HCT116 (cell line): ENCODE results near the gene BICD2. TPM values are rescaled to one million over a fixed set of nuclear protein-coding genes. Genes with fewer than 3 reads are reported as not detected.

ENCODE experiments used
- ATAC-seq: fragments of 200-7000 bp; cut with Tn5 transposase; 2 replicates; pipeline ENCODE4 v1.9.1; 2020; ENCODE audit warnings: mild to moderate bottlenecking, moderate library complexity
- BruUV-seq: library from RNA; stranded (reverse); fragments of 400-500 nt; replicated peaks from 2 replicates; lab custom pipeline; 2021; lab: Mats Ljungman, UMichigan
- CTCF ChIA-PET: fragments of 300-600 bp; sonication (Branson Sonifier 250); formaldehyde crosslinking; loops from one replicate; lab custom pipeline; 2021; ENCODE audit warnings: antibody characterized with exemption; lab: Charles Lee
- POLR2A ChIA-PET: fragments of 300-600, 350-600 bp; sonication (Branson Sonifier 250); formaldehyde crosslinking; loops from one replicate; lab custom pipeline; 2021; ENCODE audit warnings: antibody characterized with exemption; lab: Charles Lee
- RAD21 ChIA-PET, 2 experiments: fragments of 300-600 bp; sonication (Branson Sonifier 250); formaldehyde crosslinking; loops; one replicate each; lab custom pipeline; 2023; ENCODE audit warnings: low total read pairs in 2 of 2; ENCODE audit not compliant: uncharacterized antibody in 2 of 2, unreplicated experiment in 2 of 2, low non-redundant PET in 1 of 2; lab: Charles Lee
- DNase-seq: peaks from one replicate; pipeline ENCODE4 v3.0.0-alpha.2; 2010; ENCODE audit warnings: low read depth, low spot score
- H2AFZ ChIP-seq: fragments of 200-600 bp; shearing (Covaris generic), sonication (generic); 2 replicates; pipeline ENCODE4 v1.6.1; 2017; ENCODE audit warnings: low read depth, mixed run types, mixed read lengths, antibody characterized with exemption, low read length; ENCODE audit not compliant: poor library complexity, severe bottlenecking
- H3K27ac ChIP-seq: 2 replicates; pipeline ENCODE4 v1.5.1; 2012; ENCODE audit warnings: low read depth, low read length
- H3K27me3 ChIP-seq: fragments of 200-600 bp; sonication (generic); 2 replicates; pipeline ENCODE4 v1.6.1; 2016; ENCODE audit warnings: mixed run types, low read length, mixed read lengths; ENCODE audit not compliant: insufficient read depth
- H3K36me3 ChIP-seq, 2 experiments: fragments of 200-500 bp in 1 of 2; fragments of 200-600 bp in 1 of 2; sonication (Bioruptor generic) in 1 of 2; sonication (generic) in 1 of 2; 2 replicates each; pipeline versions ENCODE4 v1.5.1 to v1.6.1; 2014 to 2016; ENCODE audit warnings: low read length in 2 of 2, inconsistent platforms in 1 of 2, mixed read lengths in 1 of 2, mixed run types in 1 of 2; ENCODE audit not compliant: insufficient read depth in 2 of 2, control insufficient read depth in 1 of 2
- H3K4me1 ChIP-seq, 2 experiments: fragments of 200-600 bp in 1 of 2; sonication (generic) in 1 of 2; 2 replicates each; pipeline versions ENCODE4 v1.5.1 to v1.6.1; 2012 to 2017; ENCODE audit warnings: low read length in 2 of 2, inconsistent platforms in 1 of 2, mild to moderate bottlenecking in 1 of 2, mixed read lengths in 1 of 2, mixed run types in 1 of 2, moderate library complexity in 1 of 2; ENCODE audit not compliant: insufficient read depth in 2 of 2, control insufficient read depth in 1 of 2
- H3K4me2 ChIP-seq: fragments of 200-600 bp; sonication (generic); 2 replicates; pipeline ENCODE4 v1.6.1; 2017; ENCODE audit warnings: mixed run types, low read length, mixed read lengths
- H3K4me3 ChIP-seq, 2 experiments: fragments of 200-600 bp in 1 of 2; sonication (generic) in 1 of 2; replicated peaks in 1 of 2; 2 replicates each; pipeline ENCODE4 v1.5.1; 2011 to 2016; ENCODE audit warnings: low read length in 2 of 2, control low read depth in 1 of 2, low read depth in 1 of 2, mild to moderate bottlenecking in 1 of 2, mixed read lengths in 1 of 2, mixed run types in 1 of 2
- H3K79me2 ChIP-seq: fragments of 200-600 bp; sonication (generic); 2 replicates; pipeline ENCODE4 v1.6.1; 2017; ENCODE audit warnings: mild to moderate bottlenecking, mixed run types, low read length, moderate library complexity, mixed read lengths; ENCODE audit not compliant: insufficient read depth
- H3K9ac ChIP-seq: fragments of 200-600 bp; sonication (generic); 2 replicates; pipeline ENCODE4 v1.6.1; 2016; ENCODE audit warnings: low read length, mixed read lengths
- H3K9me2 ChIP-seq: fragments of 200-600 bp; sonication (generic), shearing (Covaris generic); 2 replicates; pipeline ENCODE4 v1.6.1; 2017; ENCODE audit warnings: mixed run types, mild to moderate bottlenecking, moderate library complexity; ENCODE audit not compliant: insufficient read depth
- H3K9me3 ChIP-seq, 2 experiments: fragments of 200-500 bp in 1 of 2; fragments of 200-600 bp in 1 of 2; sonication (Bioruptor generic) in 1 of 2; sonication (generic) in 1 of 2; 2 replicates each; pipeline ENCODE4 v1.6.1; 2014 to 2017; ENCODE audit warnings: low read length in 2 of 2, mixed read lengths in 2 of 2, inconsistent platforms in 1 of 2, low read depth in 1 of 2, mild to moderate bottlenecking in 1 of 2, mixed run types in 1 of 2, moderate library complexity in 1 of 2; ENCODE audit not compliant: control insufficient read depth in 1 of 2, insufficient read depth in 1 of 2
- H4K20me1 ChIP-seq: fragments of 200-600 bp; sonication (generic), shearing (Covaris generic); 2 replicates; pipeline ENCODE4 v1.6.1; 2017; ENCODE audit warnings: mixed run types, mild to moderate bottlenecking, moderate library complexity; ENCODE audit not compliant: insufficient read depth
- CEBPB ChIP-seq: IDR thresholded peaks from 2 replicates; pipeline ENCODE4 v1.6.1; 2012; ENCODE audit warnings: low read depth
- CTCF ChIP-seq, 3 experiments: fragments of 200-600 bp in 1 of 3; sonication (generic) in 1 of 3; IDR thresholded peaks in 2 of 3; conservative IDR thresholded peaks in 1 of 3; 2 replicates each; pipeline ENCODE4 v1.5.1; 2012 to 2017; ENCODE audit warnings: low read depth in 2 of 3, low read length in 2 of 3, antibody characterized with exemption in 1 of 3, borderline replicate concordance in 1 of 3, control low read depth in 1 of 3, mild to moderate bottlenecking in 1 of 3, mixed read lengths in 1 of 3, mixed run types in 1 of 3, moderate library complexity in 1 of 3; ENCODE audit not compliant: insufficient read depth in 1 of 3
- EZH2 ChIP-seq: fragments of 200-600 bp; sonication (generic); IDR thresholded peaks from 2 replicates; pipeline ENCODE4 v1.6.1; 2017; ENCODE audit warnings: antibody characterized with exemption, mixed run types
- EZH2phosphoT487 ChIP-seq: fragments of 200-600 bp; IDR thresholded peaks from 2 replicates; pipeline ENCODE4 v1.6.1; 2018; ENCODE audit warnings: antibody characterized with exemption, borderline replicate concordance
- POLR2A ChIP-seq: IDR thresholded peaks from 2 replicates; pipeline ENCODE4 v1.7.0; 2011; ENCODE audit warnings: borderline replicate concordance; ENCODE audit not compliant: insufficient read depth, insufficient read length; ENCODE audit errors: extremely low read depth
- SIN3A ChIP-seq: IDR thresholded peaks from 2 replicates; pipeline ENCODE4 v1.6.1; 2012; ENCODE audit warnings: low read depth
- SRF ChIP-seq: IDR thresholded peaks from 2 replicates; pipeline ENCODE4 v1.6.1; 2012; ENCODE audit warnings: low read depth
- TCF7L2 ChIP-seq: IDR thresholded peaks from 2 replicates; pipeline ENCODE4 v1.7.0; 2011; ENCODE audit warnings: borderline replicate concordance, inconsistent platforms; ENCODE audit not compliant: insufficient read depth, insufficient read length; ENCODE audit errors: extremely low read depth
- ZNF274 ChIP-seq: fragments of 200-500 bp; sonication (Bioruptor generic); IDR thresholded peaks from 2 replicates; pipeline ENCODE4 v1.6.1; 2014; ENCODE audit warnings: mild to moderate bottlenecking, low read depth, low read length, inconsistent platforms
- intact Hi-C: fragments of 100-400 bp; cut with micrococcal nuclease; formaldehyde crosslinking; loops from 2 replicates; pipeline ENCODE4 v1.10.0; 2022
- total RNA-seq: library from RNA; stranded (reverse); gene quantifications from one replicate; pipeline ENCODE4 v1.2.1, GENCODE V29; 2021; ENCODE audit not compliant: unreplicated experiment
- TF ChIP-seq, protein P1 (sequence below): IDR thresholded peaks from 2 replicates; pipeline ENCODE4 v1.6.1; 2012; ENCODE audit warnings: low read depth

Gene BICD2
- total RNA-seq, 1 experiment from 2014 or later = 23.4 TPM

GRCh38 chr9:92767066-92768054, 2.7 kb upstream of the BICD2 start:
- no peak overlapping the region for H3K4me2 ChIP-seq
- ATAC-seq = no peak
- no peak overlapping the region for H3K27ac ChIP-seq
- H4K20me1 ChIP-seq = no peaks in the 10 kb centered on the region
- no peak overlapping the region for H3K4me3 ChIP-seq
- H3K4me1 ChIP-seq = peaks cover 4 to 27% of the 10 kb centered on the region in 2 experiments; a peak in 3 of 4 replicates
- H3K9me2 ChIP-seq = no peaks in the 10 kb centered on the region
- POLR2A ChIA-PET = no interaction called here
- H3K9me3 ChIP-seq = no peaks in the 10 kb centered on the region
- intact Hi-C loops = no loop called here
- H3K27me3 ChIP-seq = no peaks in the 10 kb centered on the region
- H2AFZ ChIP-seq = no peak overlapping the region
- BruUV-seq = no TSS peak
- H3K9ac ChIP-seq = no peak overlapping the region
- peaks cover 21% of the 10 kb centered on the region for H3K79me2 ChIP-seq
- H3K36me3 ChIP-seq = no peaks in the 10 kb centered on the region; a peak in 1 of 4 replicates
- RAD21 ChIA-PET = no interaction called here
- no peak for DNase-seq
- no peak for TF ChIP-seq EZH2phosphoT487
- no peak for TF ChIP-seq ZNF274
- no peak for TF ChIP-seq SIN3A
- TF ChIP-seq CTCF (IDR thresholded peaks at IDR 0.05 in 2 of 3, conservative IDR thresholded peaks at IDR 0.05 in 1 of 3; ENCODE audit: borderline replicate concordance in 1 of 3, insufficient read depth in 1 of 3, low read depth in 2 of 3, low read length in 2 of 3) = no peak
- no peak for TF ChIP-seq CEBPB
- no peak for TF ChIP-seq SRF
- no peak for TF ChIP-seq EZH2
- TF ChIP-seq, protein P1, sequence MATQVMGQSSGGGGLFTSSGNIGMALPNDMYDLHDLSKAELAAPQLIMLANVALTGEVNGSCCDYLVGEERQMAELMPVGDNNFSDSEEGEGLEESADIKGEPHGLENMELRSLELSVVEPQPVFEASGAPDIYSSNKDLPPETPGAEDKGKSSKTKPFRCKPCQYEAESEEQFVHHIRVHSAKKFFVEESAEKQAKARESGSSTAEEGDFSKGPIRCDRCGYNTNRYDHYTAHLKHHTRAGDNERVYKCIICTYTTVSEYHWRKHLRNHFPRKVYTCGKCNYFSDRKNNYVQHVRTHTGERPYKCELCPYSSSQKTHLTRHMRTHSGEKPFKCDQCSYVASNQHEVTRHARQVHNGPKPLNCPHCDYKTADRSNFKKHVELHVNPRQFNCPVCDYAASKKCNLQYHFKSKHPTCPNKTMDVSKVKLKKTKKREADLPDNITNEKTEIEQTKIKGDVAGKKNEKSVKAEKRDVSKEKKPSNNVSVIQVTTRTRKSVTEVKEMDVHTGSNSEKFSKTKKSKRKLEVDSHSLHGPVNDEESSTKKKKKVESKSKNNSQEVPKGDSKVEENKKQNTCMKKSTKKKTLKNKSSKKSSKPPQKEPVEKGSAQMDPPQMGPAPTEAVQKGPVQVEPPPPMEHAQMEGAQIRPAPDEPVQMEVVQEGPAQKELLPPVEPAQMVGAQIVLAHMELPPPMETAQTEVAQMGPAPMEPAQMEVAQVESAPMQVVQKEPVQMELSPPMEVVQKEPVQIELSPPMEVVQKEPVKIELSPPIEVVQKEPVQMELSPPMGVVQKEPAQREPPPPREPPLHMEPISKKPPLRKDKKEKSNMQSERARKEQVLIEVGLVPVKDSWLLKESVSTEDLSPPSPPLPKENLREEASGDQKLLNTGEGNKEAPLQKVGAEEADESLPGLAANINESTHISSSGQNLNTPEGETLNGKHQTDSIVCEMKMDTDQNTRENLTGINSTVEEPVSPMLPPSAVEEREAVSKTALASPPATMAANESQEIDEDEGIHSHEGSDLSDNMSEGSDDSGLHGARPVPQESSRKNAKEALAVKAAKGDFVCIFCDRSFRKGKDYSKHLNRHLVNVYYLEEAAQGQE = no peak
- TF ChIP-seq POLR2A = no peak
- no peak for TF ChIP-seq TCF7L2
- CTCF ChIA-PET = no interaction called here
